Measurements from ENCODE around the gene ALDH1A1. TPM values are rescaled to one million over a fixed set of nuclear protein-coding genes. Genes with fewer than 3 reads are reported as not detected.

The ALDH1A1 gene
- total RNA-seq, 1 donor from 2014 or later, result 1.5 TPM

- Mint-ChIP-seq H3K4me1 (ENCODE audit: low read depth, unreplicated experiment) (no peaks in the 10 kb centered on the region), H3K9me3 (ENCODE audit: unreplicated experiment) (no peaks in the 10 kb centered on the region), H3K4me3 (ENCODE audit: unreplicated experiment) (no peak overlapping the region), H3K36me3 (ENCODE audit: low read depth, unreplicated experiment) (no peaks in the 10 kb centered on the region), H3K27me3 (ENCODE audit: low read depth, unreplicated experiment) (no peaks in the 10 kb centered on the region), H3K27ac (ENCODE audit: unreplicated experiment) (no peak overlapping the region)
- no peak overlapping the region for H2AFZ ChIP-seq (ENCODE audit: low read depth, low read length)
- no peaks in the 10 kb centered on the region for H3K4me1 ChIP-seq (ENCODE audit: insufficient read depth, low read length)
- no peak overlapping the region for H3K4me2 ChIP-seq (ENCODE audit: low read length)
- H4K20me1 ChIP-seq (ENCODE audit: insufficient read depth, low read length), result no peaks in the 10 kb centered on the region
- no peak overlapping the region for H3K9ac ChIP-seq (ENCODE audit: low read length)
- TF ChIP-seq, protein P1, sequence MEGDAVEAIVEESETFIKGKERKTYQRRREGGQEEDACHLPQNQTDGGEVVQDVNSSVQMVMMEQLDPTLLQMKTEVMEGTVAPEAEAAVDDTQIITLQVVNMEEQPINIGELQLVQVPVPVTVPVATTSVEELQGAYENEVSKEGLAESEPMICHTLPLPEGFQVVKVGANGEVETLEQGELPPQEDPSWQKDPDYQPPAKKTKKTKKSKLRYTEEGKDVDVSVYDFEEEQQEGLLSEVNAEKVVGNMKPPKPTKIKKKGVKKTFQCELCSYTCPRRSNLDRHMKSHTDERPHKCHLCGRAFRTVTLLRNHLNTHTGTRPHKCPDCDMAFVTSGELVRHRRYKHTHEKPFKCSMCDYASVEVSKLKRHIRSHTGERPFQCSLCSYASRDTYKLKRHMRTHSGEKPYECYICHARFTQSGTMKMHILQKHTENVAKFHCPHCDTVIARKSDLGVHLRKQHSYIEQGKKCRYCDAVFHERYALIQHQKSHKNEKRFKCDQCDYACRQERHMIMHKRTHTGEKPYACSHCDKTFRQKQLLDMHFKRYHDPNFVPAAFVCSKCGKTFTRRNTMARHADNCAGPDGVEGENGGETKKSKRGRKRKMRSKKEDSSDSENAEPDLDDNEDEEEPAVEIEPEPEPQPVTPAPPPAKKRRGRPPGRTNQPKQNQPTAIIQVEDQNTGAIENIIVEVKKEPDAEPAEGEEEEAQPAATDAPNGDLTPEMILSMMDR (IDR thresholded peaks at IDR 0.05; ENCODE audit: insufficient read depth, low read depth, low read length), result no peak
- TF ChIP-seq EZH2 (IDR thresholded peaks at IDR 0.05; ENCODE audit: insufficient read depth, low read length), result no peak
- H3K27me3 ChIP-seq (ENCODE audit: insufficient read depth, low read length), result no peaks in the 10 kb centered on the region
- H3K79me2 ChIP-seq (ENCODE audit: insufficient read depth, low read length), result no peaks in the 10 kb centered on the region
- DNase-seq (ENCODE audit: low read depth), result no peak
- H3K36me3 ChIP-seq (ENCODE audit: insufficient read depth, low read length), result no peaks in the 10 kb centered on the region
- H3K27ac ChIP-seq (ENCODE audit: low read depth, low read length), result no peak overlapping the region
- no peak for FAIRE-seq
- no peak overlapping the region for H3K4me3 ChIP-seq (ENCODE audit: insufficient read depth, low read depth, low read length)
- no peaks in the 10 kb centered on the region for H3K9me3 ChIP-seq (ENCODE audit: insufficient read depth, low read depth, low read length)
Measured at GRCh38 chr9:72905514-72906480, 47.1 kb downstream of the ALDH1A1 start.

- H3K27ac Mint-ChIP-seq (ENCODE audit: unreplicated experiment), result no peak overlapping the region
- no peak overlapping the region for H3K9ac ChIP-seq (ENCODE audit: low read length)
- no peak overlapping the region for H3K4me3 ChIP-seq (ENCODE audit: insufficient read depth, low read depth, low read length)
- TF ChIP-seq, protein P1 (IDR thresholded peaks at IDR 0.05; ENCODE audit: insufficient read depth, low read depth, low read length), result no peak
- no peak for TF ChIP-seq EZH2 (IDR thresholded peaks at IDR 0.05; ENCODE audit: insufficient read depth, low read length)
- H4K20me1 ChIP-seq (ENCODE audit: insufficient read depth, low read length), result no peaks in the 10 kb centered on the region
- no peaks in the 10 kb centered on the region for H3K9me3 ChIP-seq (ENCODE audit: insufficient read depth, low read depth, low read length)
- no peaks in the 10 kb centered on the region for H3K27me3 Mint-ChIP-seq (ENCODE audit: low read depth, unreplicated experiment)
- no peak overlapping the region for H2AFZ ChIP-seq (ENCODE audit: low read depth, low read length)
- no peaks in the 10 kb centered on the region for H3K36me3 ChIP-seq (ENCODE audit: insufficient read depth, low read length)
- FAIRE-seq (no peak), DNase-seq (ENCODE audit: low read depth) (no peak)
- no peak overlapping the region for H3K27ac ChIP-seq (ENCODE audit: low read depth, low read length)
- no peaks in the 10 kb centered on the region for H3K79me2 ChIP-seq (ENCODE audit: insufficient read depth, low read length)
- H3K4me1 Mint-ChIP-seq (ENCODE audit: low read depth, unreplicated experiment), result no peaks in the 10 kb centered on the region
- no peaks in the 10 kb centered on the region for H3K4me1 ChIP-seq (ENCODE audit: insufficient read depth, low read length)
- no peak overlapping the region for H3K4me3 Mint-ChIP-seq (ENCODE audit: unreplicated experiment)
- no peaks in the 10 kb centered on the region for H3K36me3 Mint-ChIP-seq (ENCODE audit: low read depth, unreplicated experiment)
- H3K4me2 ChIP-seq (ENCODE audit: low read length), result no peak overlapping the region
- H3K27me3 ChIP-seq (ENCODE audit: insufficient read depth, low read length), result no peaks in the 10 kb centered on the region
- H3K9me3 Mint-ChIP-seq (ENCODE audit: unreplicated experiment), result no peaks in the 10 kb centered on the region
Measured at GRCh38 chr9:72904267-72905093, 48.4 kb downstream of the ALDH1A1 start.

Data from astrocyte (in vitro differentiated cells and primary cell).